AG09319 (cell line): ENCODE measurements around the gene SLC44A1.
"Not testable (repeated sequence)": the region's sequence is repeated elsewhere in the genome, so short reads cannot be mapped to it uniquely, and the experiment has no call there.

ENCODE experiments used
- DNase-seq: peaks from one replicate; pipeline ENCODE4 v3.0.0-alpha.2; 2010; ENCODE audit warnings: low read depth; ENCODE audit errors: extremely low read depth
- TF ChIP-seq, protein P1 (sequence below): IDR thresholded peaks from 2 replicates; pipeline ENCODE4 v1.5.1; 2011; ENCODE audit warnings: low read depth, mild to moderate bottlenecking, inconsistent platforms, low read length, moderate library complexity

The SLC44A1 gene

DNA sequence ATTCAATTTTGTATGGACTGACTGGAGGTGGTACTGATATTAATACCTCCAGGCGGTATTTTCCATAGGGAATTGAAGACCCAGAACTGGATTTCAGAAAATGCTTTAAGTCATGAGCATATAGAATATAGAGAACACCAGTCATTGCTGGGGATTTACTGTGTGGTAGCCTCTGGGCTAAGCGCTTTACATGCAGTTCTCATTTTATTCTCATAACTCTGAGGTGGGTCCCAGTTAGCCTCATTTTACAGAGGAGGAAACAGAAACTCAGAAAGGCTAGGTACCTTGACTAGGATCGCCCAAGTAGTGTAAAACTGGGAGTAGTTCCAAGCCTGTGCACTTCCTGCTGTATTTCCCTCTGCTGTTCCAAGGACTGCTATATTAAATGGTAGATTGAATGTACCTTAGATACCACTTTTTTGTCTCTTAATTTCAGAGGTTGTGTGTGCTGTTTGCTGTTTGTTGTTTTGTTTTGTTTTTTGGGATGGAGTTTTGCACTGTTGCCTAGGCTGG, 13.8 kb downstream of the SLC44A1 start:
- DNase-seq = no peak
- TF ChIP-seq, protein P1, sequence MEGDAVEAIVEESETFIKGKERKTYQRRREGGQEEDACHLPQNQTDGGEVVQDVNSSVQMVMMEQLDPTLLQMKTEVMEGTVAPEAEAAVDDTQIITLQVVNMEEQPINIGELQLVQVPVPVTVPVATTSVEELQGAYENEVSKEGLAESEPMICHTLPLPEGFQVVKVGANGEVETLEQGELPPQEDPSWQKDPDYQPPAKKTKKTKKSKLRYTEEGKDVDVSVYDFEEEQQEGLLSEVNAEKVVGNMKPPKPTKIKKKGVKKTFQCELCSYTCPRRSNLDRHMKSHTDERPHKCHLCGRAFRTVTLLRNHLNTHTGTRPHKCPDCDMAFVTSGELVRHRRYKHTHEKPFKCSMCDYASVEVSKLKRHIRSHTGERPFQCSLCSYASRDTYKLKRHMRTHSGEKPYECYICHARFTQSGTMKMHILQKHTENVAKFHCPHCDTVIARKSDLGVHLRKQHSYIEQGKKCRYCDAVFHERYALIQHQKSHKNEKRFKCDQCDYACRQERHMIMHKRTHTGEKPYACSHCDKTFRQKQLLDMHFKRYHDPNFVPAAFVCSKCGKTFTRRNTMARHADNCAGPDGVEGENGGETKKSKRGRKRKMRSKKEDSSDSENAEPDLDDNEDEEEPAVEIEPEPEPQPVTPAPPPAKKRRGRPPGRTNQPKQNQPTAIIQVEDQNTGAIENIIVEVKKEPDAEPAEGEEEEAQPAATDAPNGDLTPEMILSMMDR = no peak

DNA sequence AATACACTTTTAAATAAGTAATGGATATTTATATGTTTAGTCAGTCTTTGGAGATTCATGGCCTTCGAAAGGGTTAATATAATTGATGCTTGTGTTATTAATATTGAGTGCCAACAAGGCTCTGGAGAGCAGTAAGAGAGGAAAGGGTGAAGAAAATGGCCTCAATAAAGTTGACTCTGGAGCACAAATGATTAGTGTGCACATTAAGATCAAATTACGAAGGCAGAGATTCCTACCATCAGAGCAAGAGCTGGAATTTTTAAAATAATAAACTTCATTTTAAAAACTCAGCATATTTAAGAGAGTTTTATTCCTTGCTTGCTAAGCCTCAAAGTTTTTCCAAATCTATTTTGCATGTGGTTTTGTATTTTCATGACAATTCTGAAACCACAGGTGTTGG, 14.8 kb downstream of the SLC44A1 start:
- no peak for DNase-seq
- TF ChIP-seq, protein P1 = no peak

DNA sequence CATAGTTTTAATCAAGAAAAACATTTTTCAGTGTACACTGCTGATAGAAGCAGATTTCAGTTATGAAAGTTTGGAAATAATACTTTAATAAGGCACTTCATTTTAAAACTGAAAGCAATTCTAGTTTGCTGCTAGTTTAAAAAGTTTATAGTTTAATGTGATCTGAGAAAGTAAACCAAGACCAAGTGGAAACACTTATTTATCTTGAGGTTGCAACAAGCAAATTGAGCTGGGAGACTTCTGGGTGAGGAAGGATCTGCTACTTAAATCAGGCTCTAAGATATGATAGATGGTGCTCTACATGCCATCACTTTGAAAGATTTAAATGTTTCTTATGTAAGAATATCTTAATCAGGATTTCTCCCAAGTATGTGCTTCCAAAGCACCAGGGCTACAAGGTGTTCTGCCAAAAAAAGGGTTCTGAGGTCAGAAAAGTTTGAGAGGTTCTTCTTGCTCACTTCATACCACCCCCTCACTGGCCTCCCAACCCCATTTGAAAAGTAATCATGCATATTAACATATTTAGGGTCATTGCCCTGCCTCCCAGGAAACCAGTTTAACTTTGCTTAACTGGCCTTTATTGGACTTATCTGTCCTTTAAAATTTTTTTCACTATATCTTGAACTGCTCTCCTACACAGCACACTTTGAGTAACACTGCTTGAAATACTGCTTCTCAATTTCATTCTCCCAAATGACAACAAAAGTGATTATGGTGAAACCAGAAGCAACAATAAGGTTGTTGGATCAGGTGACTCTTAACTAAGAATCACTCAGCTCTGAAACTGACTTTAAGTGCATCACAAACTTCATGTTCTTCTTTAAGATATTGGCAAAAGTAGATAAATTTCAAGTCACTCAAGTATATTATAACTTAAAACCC, 15.5 kb downstream of the SLC44A1 start:
- TF ChIP-seq, protein P1 = no peak
- DNase-seq = no peak

DNA sequence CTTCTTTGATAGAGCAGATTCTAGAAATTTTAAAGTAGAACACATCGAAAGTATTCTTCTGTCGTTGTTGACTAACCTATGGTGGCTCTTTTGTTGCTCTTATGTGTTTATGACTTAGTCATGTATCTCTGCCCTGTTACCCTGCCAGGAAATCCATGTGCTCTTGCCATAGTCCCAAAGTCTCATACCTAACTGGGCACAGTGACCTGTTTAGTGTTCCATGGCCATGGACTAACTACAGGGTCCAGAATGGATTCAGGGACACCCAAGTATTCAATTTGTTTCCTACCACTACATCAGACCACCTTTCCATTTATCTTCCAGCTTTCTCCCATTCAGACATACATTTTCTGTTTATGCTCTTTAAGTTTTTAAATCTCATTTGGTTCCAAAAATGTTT, 18.0 kb downstream of the SLC44A1 start:
- TF ChIP-seq, protein P1 = no peak
- DNase-seq = no peak

DNA sequence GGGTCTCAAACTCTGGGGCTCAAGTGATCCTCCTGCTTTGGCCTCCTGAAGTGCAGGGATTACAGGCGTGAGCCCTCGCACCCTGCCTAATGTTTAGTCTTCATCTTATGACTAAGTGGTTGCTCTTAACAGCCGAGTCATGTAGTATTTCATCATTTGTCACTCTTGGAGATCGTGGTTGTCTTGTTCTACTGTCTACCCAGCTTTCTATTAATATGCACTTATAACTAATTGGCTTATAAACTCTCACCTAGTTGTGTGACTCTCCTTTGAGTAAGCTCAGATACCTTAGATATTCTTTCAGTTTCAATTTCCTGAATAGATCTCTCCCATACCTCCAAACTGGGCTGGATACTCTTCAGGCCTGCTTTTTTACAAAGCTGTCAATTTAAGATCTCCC, 19.9 kb downstream of the SLC44A1 start:
- TF ChIP-seq, protein P1 = no peak
- DNase-seq = no peak

DNA sequence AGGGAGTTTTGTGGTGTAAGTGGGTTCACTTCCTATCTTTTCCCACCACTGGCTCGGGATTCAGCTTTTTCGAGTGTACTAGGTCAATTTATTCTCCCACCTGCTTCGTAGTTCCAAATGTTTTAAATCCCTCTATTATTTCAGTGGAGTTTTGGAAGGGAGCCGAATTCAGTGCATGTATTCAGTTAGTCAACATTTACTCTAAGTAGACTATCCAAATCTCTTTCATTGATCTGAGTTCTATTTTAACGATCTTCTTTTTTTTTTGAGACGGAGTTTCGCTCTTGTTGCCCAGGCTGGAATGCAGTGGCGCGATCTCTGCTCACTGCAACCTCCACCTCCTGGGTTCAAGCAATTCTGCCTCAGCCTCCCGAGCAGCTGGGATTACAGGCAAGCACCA, 23.8 kb downstream of the SLC44A1 start:
- DNase-seq = not testable (repeated sequence)

DNA sequence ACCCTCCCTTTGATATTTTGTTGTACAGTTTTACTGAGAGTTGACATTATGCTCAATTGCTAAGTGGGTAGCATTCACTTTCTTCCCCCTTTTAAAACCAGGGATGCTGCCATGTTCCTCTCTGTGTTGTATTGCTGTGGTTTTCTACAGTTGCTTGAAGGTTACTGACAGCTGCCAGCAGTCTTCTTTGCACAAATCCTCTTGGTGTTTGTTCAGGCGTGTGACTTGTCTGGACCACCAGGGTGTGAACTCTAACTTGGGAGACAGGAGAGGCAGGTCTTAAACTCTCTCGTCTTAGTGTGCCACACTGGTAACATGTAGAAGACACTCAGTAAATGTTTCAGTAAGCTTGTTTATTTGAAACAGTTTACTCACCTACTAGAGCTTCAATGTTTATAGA, 25.1 kb downstream of the SLC44A1 start:
- TF ChIP-seq, protein P1 = no peak
- no peak for DNase-seq
